LHCN-M2 (cell line): Measurements from ENCODE around the gene PCDHGB7. TPM values are rescaled to one million over a fixed set of nuclear protein-coding genes. Genes with fewer than 3 reads are reported as not detected.
A peak's percentile ranks its signal among the peaks of the same experiment; 100 is the strongest.
"Not testable (repeated sequence)": the region's sequence is repeated elsewhere in the genome, so short reads cannot be mapped to it uniquely, and the experiment has no call there.

ENCODE experiments used
- DNase-seq: peaks from one replicate; pipeline ENCODE4 v3.0.0-alpha.2; 2012; ENCODE audit warnings: low read depth
- polyA plus RNA-seq: library from polyadenylated mRNA; unstranded; fragments of >200 nt; gene quantifications from one replicate; pipeline ENCODE4 v1.2.1, GENCODE V29; 2012; ENCODE audit warnings: missing spikeins
- total RNA-seq: library from RNA; depleted of rRNA; stranded (reverse); fragments of >200 nt; gene quantifications from 2 replicates; pipeline ENCODE4 v1.2.3, GENCODE V29; 2014; rRNA removed

Gene PCDHGB7
- 0.52 and 0.83 TPM in 2 replicates for total RNA-seq
- 0.46 TPM for polyA plus RNA-seq

DNA sequence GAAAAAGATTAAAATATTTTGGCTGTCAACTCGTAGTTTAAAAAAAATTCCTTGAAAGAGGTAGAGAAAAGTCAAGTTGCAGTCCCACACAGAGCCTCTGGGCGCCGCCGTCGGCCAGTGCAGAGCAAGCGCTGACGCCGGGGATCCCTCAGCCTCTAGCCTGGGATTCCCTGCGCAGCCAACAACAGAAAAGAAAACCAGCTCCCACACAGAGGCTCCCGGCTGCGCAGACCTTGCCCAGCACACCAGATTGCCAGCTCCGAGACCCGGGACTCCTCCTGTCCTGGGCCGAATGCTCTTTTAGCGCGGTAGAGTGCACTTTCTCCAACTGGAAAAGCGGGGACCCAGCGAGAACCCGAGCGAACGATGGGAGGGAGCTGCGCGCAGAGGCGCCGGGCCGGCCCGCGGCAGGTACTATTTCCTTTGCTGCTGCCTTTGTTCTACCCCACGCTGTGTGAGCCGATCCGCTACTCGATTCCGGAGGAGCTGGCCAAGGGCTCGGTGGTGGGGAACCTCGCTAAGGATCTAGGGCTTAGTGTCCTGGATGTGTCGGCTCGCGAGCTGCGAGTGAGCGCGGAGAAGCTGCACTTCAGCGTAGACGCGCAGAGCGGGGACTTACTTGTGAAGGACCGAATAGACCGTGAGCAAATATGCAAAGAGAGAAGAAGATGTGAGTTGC is at the start of gene PCDHGB7:
TSS of gene PCDHGB7 (plus strand) at position 184 of the 679 bp plus-strand sequence. CDS start at position 367, 183 bp downstream.
- DNase-seq, result peak; percentile 13

DNA sequence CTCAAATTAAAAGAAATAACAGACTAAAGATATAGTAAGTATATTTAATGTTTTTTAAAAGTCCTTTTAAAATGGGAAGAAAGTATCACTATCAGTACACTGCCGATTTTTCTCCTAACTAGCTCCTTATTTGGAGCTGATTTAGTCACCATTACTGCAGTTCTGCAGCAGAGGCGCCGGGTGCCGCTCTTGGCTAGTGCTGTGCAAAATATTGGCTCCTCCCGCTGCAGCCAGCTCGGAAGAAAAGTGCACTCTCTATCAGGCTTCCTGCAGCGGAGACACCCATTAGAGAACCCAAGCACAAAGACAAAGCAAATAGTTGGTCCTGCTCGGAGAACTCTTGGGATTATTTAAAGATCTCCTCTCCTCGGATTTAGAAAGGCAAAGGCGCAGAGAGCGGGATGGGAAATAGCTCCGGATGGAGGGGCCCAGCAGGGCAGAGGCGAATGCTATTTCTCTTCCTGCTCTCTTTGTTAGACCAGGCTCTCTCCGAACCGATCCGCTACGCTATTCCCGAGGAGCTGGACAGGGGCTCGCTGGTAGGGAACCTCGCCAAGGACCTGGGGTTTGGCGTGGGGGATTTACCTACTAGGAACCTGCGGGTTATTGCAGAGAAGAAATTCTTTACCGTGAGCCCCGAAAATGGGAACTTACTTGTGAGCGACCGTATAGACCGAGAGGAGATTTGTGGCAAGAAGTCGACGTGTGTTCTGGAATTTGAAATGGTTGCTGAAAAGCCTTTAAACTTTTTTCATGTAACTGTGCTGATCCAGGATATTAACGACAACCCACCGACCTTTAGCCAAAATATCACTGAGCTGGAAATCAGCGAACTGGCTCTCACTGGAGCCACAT is 47.3 kb upstream of the PCDHGB7 start, which contains the start of gene PCDHGB3:
TSS of gene PCDHGB3 (plus strand) at position 249 of the 855 bp plus-strand sequence. CDS start at position 402, 153 bp downstream.
- DNase-seq, result no peak

GRCh38 chr5:141371572-141372475 is 45.7 kb upstream of the PCDHGB7 start:
- DNase-seq, result no peak

DNA sequence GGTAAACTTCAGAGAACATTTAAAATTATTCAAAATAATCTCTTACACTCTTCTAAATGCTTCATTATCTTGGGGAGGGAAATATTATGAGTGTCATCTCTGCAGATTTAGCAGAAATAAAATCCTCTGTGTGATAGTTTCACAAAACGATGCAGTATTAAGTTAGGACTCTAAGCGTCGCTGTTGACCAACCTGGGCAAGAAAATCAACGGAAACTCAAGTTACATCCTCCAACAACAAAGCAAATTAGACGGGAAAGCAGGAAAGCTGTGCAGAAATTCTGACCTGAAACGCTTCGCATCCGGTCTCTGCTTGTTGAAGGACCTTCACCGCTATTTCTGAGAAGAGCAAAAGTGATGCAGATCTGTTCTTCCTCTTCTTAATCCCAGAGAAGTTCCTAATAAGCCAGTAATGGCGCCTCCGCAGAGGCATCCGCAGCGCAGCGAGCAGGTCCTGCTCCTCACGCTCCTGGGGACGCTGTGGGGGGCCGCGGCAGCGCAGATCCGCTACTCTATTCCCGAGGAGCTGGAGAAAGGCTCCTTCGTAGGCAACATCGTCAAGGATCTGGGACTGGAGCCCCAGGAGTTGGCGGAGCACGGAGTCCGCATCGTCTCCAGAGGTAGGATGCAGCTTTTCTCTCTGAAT is 43.7 kb upstream of the PCDHGB7 start, which contains the start of gene PCDHGA6:
TSS of gene PCDHGA6 (plus strand) at position 219 of the 645 bp plus-strand sequence. CDS start at position 412, 193 bp downstream.
- no peak for DNase-seq

DNA sequence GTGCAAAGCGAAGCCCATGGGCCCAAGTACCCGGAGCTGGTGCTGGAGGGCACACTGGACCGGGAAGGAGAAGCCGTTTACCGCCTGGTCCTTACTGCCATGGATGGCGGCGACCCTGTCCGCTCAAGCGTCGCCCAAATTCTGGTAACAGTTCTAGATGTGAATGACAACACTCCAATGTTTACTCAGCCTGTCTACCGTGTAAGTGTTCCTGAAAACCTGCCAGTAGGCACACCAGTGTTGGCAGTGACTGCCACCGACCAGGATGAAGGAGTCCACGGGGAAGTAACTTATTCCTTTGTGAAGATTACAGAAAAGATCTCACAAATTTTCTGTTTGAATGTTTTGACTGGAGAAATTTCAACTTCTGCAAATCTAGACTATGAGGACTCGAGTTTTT is 42.9 kb upstream of the PCDHGB7 start:
- DNase-seq, result no peak

- DNase-seq, result not testable (repeated sequence)
Observed at GRCh38 chr5:141375444-141376155, 41.9 kb upstream of the PCDHGB7 start.

DNA sequence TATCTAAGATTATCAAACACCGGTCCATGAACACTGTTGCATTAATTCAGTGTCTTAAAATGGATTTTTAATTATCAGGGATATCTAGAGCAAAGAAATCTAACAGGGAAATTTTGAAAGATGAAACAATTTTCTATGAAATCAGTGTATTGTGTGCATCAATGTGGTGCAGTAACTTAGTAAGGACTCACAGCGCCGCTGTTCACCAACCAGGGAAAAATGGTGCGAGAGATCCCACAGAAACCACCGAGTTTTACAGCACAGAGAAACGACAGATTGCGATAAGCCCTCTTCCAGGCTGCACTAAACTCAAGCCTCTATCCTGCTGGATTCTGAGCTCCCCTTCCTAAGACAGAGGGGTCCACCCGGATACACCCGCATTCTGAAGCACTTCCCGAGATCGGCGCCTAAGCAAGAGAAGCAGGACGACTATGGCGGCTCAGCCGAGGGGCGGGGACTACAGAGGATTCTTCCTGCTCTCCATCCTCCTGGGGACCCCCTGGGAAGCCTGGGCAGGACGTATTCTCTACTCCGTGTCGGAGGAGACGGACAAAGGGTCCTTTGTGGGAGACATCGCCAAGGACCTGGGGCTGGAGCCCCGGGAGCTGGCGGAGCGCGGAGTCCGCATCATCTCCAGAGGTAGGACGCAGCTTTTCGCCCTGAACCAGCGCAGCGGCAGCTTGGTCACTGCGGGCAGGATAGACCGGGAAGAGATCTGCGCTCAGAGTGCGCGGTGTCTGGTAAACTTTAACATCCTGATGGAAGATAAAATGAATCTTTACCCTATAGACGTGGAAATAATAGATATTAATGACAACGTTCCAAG is 34.8 kb upstream of the PCDHGB7 start, which contains the start of gene PCDHGA7:
TSS of gene PCDHGA7 (plus strand) at position 274 of the 826 bp plus-strand sequence. CDS start at position 432, 158 bp downstream.
- no peak for DNase-seq

DNA sequence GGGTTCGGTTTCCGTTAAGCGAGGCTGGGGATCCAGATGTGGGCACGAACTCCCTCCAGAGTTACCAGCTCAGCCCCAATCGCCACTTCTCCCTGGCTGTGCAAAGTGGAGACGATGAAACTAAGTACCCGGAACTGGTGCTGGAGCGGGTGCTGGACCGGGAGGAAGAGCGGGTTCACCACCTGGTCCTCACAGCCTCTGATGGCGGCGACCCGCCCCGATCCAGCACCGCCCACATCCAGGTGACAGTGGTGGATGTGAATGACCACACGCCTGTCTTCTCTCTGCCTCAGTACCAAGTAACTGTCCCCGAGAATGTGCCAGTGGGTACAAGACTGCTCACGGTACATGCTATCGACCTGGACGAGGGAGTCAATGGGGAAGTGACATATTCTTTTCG is 34.1 kb upstream of the PCDHGB7 start:
- no peak for DNase-seq

DNA sequence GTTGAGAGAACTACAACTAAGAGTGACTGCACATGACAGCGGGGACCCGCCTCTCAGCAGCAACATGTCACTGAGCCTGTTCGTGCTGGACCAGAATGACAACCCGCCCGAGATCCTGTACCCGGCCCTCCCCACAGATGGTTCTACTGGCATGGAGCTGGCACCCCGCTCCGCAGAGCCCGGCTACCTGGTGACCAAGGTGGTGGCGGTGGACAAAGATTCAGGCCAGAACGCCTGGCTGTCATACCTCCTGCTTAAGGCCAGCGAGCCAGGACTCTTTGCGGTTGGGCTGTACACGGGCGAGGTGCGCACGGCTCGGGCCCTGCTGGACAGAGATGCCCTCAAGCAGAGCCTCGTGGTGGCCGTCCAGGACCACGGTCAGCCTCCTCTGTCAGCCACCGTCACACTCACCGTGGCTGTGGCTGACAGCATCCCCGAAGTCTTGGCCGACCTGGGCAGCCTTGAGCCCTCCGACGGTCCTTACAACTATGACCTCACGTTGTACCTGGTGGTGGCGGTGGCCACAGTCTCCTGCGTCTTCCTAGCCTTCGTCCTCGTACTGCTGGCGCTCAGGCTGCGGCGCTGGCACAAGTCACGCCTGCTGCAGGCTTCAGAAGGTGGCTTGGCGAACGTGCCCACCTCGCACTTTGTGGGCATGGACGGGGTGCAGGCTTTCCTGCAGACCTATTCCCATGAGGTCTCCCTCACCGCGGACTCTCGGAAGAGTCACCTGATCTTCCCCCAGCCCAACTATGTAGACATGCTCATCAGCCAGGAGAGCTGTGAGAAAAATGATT is 32.8 kb upstream of the PCDHGB7 start:
- no peak for DNase-seq

- not testable (repeated sequence) for DNase-seq
Observed at GRCh38 chr5:141387557-141388311, 29.7 kb upstream of the PCDHGB7 start, which contains the start of gene PCDHGB4. PCDHGB4 (plus strand) TSS chr5:141387698; CDS start chr5:141387885, 187 bp downstream.

DNA sequence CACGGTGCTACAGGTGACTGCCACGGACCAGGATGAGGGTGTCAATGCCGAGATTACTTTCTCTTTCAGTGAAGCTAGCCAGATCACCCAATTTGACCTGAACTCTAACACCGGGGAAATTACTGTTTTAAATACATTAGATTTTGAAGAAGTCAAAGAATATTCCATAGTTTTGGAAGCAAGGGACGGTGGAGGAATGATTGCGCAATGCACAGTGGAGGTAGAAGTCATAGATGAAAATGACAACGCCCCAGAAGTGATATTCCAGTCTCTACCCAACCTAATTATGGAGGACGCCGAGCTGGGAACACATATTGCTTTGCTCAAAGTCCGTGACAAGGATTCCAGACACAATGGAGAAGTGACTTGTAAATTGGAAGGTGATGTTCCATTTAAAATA is 28.8 kb upstream of the PCDHGB7 start:
- no peak for DNase-seq

GRCh38 chr5:141389153-141390042 is 28.1 kb upstream of the PCDHGB7 start:
- DNase-seq, result no peak

- DNase-seq, result peak; percentile 20
Observed at GRCh38 chr5:141392429-141393198, 24.9 kb upstream of the PCDHGB7 start, which contains the start of gene PCDHGA8. PCDHGA8 (plus strand) TSS chr5:141392633; CDS start chr5:141392814, 181 bp downstream.

DNA sequence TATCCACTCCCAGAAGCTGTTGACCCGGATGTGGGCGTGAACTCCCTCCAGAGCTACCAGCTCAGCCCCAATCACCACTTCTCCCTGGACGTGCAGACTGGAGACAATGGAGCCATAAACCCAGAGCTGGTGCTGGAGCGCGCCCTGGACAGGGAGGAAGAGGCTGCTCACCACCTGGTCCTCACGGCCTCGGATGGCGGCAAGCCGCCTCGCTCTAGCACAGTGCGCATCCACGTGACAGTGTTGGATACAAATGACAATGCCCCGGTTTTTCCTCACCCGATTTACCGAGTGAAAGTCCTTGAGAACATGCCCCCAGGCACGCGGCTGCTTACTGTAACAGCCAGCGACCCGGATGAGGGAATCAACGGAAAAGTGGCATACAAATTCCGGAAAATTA is 24.2 kb upstream of the PCDHGB7 start:
- DNase-seq, result no peak
